HL-60 (cell line): ENCODE data around the gene RAB31.
"Not testable (repeated sequence)": the region's sequence is repeated elsewhere in the genome, so short reads cannot be mapped to it uniquely, and the experiment has no call there.

Experiments used
- CTCF ChIP-seq: IDR thresholded peaks from one replicate; pipeline ENCODE4 v1.5.1; 2011; ENCODE audit warnings: low read length, control low read depth, inconsistent platforms; ENCODE audit not compliant: insufficient read depth
- REST ChIP-seq: IDR thresholded peaks from 2 replicates; pipeline ENCODE4 v1.6.1; 2012; ENCODE audit warnings: low read depth; ENCODE audit not compliant: insufficient replicate concordance

GRCh38 chr18:9902264-9902663 is 194.2 kb downstream of the RAB31 start:
- TF ChIP-seq CTCF, REST: not testable (repeated sequence)
